C4-2B (cell line): ENCODE data around the gene PTRH2.
"Not testable (repeated sequence)": the region's sequence is repeated elsewhere in the genome, so short reads cannot be mapped to it uniquely, and the experiment has no call there.

Source experiments
- H3K27ac ChIP-seq: fragments of 450-650 bp; 2 replicates; pipeline ENCODE4 v1.5.1; 2017
- CTCF ChIP-seq: fragments of 450-650 bp; conservative IDR thresholded peaks from 2 replicates; pipeline ENCODE4 v1.5.1; 2017; ENCODE audit warnings: mild to moderate bottlenecking
- ZFX ChIP-seq: fragments of 450-650 bp; IDR thresholded peaks from 2 replicates; pipeline ENCODE4 v1.6.1; 2017

PTRH2 gene

DNA sequence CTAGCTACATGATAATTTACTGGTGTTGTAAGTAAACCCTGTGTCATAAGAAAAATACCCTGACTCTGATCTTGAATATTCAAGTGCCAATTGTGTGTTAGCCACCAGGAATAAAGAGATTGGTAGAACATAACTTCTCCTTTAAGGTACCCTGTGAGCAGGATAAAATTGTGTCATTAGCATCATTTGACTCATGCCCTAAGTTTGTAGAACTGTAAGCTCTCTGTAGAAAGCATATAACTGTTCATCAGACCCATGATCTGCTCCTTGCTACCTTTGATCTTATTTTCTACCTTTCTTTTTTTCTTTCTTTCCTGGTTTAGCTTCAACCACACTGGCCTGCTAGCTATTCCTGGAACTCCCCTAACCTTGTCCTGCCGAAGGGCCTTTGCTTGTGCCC is 35.8 kb downstream of the PTRH2 start:
- TF ChIP-seq ZFX: no peak
- TF ChIP-seq CTCF: no peak
- H3K27ac ChIP-seq: no peak overlapping the region

- H3K27ac ChIP-seq: no peak overlapping the region
- TF ChIP-seq CTCF: no peak
- no peak for TF ChIP-seq ZFX
Measured at GRCh38 chr17:59669944-59670343, 37.3 kb downstream of the PTRH2 start.

- H3K27ac ChIP-seq: no peak overlapping the region
- TF ChIP-seq ZFX: no peak
- TF ChIP-seq CTCF: no peak
Measured at GRCh38 chr17:59669411-59669810, 37.8 kb downstream of the PTRH2 start.

- no peak overlapping the region for H3K27ac ChIP-seq
- no peak for TF ChIP-seq ZFX
- no peak for TF ChIP-seq CTCF
Measured at GRCh38 chr17:59668816-59669215, 38.4 kb downstream of the PTRH2 start.

DNA sequence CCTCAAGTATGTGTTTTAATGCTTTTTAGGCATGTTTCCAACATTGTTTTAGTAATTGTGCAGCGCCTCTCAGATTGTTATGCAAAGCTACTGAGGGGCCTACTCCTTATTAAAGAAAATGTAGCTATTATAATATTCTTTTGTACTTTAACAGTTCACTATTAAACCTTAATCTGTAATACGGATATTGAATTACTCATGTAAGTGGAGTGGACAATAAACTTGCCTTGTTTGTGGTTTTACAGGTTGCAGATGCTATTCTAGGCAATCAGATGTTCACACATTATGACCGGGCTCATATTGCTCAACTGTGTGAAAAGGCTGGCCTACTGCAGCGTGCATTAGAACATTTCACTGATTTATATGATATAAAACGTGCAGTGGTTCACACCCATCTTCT is 41.0 kb downstream of the PTRH2 start:
- TF ChIP-seq CTCF (no peak), ZFX (no peak)
- H3K27ac ChIP-seq: no peak overlapping the region

- not testable (repeated sequence) for H3K27ac ChIP-seq
Measured at GRCh38 chr17:59656624-59657023, 50.6 kb downstream of the PTRH2 start.

DNA sequence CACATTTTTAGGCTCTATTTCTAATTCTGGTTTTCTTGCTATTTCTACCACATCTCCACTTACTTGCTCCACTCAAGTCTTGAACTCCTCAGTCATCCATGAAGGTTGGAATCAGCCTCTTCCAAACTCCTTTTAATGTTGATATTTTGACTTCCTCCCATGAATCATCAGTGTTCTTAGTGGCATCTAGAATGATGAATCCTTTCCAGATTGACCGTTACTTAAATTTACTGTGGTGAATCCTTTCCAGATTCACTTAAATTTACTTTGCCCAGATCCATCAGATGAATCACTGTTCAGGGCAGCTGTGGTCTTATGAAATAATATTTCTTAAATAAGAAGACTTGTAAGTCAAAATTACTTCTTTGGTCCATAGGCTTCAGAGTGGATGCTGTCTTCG is 55.1 kb downstream of the PTRH2 start:
- no peak overlapping the region for H3K27ac ChIP-seq

More for the DNA sequence above, 55.1 kb downstream of the PTRH2 start:
- TF ChIP-seq CTCF: no peak
- no peak for TF ChIP-seq ZFX
